NCI-H1417 (cell line): ENCODE measurements around the gene ZNF428.
"Not testable (repeated sequence)": the region's sequence is repeated elsewhere in the genome, so short reads cannot be mapped to it uniquely, and the experiment has no call there.

Experiments used
- DNase-seq, 3 experiments: peaks; one replicate each; lab custom pipeline; 2025; lab: John Stamatoyannopoulos, UW

ZNF428 gene

DNA sequence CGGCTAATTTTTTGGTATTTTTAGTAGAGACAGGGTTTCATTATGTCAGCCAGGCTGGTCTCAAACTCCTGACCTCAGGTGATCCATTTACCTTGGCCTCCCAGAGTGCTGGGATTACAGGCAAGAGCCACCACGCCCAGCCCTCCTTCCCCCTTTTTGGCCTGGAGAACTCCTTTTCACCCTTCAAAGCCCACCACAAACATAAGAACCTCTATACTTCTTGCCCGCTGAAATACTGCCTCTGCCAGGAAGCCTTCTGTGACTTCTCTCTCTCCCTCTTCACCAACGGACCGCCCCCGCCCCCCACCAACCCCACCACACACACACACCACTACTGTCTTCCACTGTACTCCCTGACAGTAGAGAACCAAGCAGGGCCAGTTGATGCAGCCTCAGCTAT lies 2.5 kb downstream of the ZNF428 start:
- DNase-seq: no peak

DNA sequence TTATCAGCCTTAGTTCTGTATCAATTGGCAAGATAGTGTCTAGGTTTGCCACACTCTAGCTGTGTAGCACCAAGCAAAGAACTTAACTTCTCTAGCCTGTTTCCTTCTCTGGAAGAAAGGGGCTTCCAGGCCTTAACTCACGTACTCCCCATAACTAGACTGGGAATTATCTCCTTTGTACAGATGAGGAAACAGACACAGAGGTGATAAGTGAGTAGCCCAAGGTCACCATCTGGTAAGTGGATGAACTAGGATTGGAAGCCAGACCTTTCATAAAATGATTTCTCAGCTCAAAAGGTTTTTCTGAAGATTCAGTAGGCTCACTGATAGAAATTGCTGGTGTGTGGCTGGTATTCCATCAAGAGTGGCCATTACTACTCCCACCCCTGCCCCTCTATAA lies 3.1 kb downstream of the ZNF428 start:
- no peak for DNase-seq

DNA sequence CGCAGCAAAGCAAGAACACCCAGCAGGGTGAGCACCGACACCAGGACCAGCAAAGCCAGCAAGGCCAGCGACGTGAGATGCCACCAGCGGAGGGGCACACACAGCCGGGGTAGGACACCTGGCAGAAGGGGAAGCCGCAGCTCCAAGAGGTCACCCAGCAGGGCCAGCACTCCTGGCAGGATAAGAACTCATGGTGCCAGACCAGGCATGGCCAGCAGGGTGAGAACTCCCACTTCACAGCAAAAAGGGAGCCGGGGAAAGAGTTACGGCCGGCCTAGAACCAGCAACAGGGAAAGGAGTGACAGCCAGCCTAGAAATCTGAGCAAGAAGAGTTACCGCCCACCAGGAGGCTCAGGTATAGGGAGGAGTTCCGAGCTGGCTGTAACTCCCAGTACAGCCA lies 7.1 kb downstream of the ZNF428 start:
- DNase-seq: no peak

DNA sequence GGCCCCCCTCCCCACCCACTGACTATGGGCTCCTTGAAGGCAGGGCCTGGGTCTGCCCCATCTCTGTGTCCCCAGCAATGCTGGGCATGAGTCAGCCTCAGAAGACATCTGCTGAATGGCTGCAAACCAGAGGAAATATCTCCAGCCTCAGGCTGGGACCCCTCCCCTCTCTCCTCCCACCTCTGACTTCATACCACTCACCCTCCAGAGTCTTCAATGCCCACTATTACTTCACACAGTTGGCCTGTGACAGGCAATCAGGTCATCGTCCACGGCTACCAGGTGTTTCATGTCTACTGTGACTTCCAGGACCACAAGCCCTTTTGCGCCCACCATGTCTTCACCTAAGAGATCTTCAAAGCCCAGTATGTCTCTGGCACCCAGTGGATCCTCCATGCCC lies 7.6 kb downstream of the ZNF428 start, which contains the start of gene SRRM5:
Gene SRRM5, plus strand, starts transcription at position 301 of the 400 bp plus-strand sequence. Its CDS starts 34 bp downstream, at position 335.
- DNase-seq: no peak

DNA sequence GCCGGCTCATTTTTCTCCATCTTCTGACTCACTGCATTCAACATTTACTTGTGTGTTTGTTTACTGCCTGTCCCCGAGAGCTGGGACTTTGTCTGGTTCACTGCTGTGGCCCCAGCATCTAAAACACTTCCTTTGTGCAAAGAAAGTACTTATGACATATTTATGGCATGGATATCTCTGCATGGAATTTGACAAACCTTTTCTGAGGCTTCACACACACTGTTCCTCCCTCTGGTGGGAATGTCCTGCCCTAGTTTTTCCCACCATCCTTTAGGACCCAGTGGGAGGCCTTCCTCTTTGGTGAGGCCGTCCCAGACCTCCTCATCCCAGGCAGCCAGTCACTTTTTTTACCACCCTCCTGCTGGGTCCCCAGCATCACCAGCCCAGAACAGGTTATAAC lies 8.9 kb downstream of the ZNF428 start:
- DNase-seq: no peak

DNA sequence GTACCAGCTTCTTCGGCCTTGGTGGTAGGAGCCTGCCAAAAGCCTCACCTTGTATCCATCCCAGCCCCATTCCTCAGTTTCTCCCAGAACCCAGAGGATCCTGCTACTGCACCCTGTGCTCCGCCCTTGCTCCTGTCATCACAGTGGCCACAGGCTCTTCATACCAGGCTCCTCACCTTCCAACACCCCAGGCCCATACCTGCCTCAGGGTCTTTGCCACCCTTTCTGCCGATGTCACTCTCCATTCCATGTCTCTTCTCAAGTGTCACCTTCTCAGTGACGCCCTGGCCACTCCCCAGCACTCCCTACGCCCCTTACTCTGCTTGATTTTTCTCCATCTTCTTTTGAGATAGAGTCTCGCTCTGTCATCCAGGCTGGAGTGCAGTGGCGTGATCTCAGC lies 9.6 kb downstream of the ZNF428 start:
- no peak for DNase-seq

DNA sequence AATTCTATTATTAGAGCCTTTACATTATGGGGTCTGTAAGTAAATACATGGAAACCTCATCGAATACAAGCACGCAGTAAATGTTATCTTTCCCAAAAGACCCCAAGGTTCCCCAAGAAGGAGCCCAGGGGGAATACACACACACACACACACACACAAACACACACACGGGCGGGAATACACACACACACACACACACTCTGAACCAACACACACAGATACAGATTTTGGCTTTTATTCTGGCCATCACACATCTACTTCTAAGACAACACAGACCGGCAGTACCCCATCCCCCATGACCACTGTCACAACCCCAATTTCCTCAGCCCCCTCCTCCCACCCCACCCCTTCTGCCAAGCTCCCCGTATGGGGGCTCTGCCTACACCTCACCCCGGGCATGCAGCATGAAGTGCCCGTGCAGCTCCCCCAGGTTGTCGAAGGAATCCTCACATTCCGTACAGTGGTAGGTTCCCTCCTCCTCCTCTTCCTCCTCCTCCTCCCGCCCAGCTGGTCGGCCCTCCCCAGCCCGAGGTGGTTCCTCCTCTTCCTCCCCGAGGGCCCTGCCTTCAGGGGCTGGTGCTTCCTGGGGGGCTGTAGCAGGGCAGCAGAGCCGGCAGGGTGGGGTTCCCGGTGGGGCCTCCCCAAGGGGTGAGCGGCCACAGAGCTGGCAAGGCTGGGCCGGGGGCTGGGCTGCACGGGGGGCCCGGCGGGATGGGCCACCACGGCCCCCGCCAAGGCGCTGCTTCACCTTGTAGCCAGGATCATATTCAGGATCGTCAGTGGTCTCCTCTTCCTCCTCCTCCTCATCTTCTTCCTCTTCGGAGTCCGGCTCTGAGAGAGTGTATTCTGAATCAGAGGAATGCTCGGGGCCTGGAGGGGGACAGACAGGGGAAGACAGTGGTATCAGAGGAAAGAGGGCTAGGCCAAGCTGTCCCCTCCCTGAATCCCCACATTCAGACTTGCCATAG lies 11.9 kb downstream of the ZNF428 start:
- no peak for DNase-seq

DNA sequence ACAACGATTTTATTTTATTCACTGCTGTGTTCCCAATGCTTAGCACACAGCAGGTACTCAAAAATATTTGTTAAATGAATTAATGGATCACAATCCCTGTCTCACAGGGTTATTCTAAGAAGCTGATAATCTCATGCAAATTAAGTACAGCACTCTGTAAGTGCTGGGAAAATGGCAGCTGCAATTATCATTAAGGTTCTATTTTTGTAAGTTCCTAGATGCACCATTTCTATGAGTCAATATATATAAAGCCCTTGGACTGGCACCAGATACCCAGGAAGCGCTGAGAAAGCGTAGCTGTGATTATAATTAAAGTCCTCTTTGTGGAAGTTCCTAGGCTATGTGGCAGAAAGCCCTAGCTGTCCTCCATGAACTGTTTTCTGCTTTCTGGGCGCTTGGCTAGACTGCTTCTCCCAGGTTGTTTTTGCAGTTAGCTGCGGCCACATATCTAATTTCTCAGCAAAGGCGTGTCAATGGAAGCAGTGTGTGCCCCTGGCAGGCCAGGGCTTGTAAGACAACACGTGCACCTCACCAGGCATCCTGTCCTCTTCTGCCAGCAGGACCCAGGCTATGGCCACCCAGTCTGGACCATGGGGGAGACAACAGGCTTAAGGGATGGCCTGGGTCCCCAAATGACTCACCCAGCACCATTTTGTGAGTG lies 12.7 kb downstream of the ZNF428 start:
- no peak for DNase-seq

DNA sequence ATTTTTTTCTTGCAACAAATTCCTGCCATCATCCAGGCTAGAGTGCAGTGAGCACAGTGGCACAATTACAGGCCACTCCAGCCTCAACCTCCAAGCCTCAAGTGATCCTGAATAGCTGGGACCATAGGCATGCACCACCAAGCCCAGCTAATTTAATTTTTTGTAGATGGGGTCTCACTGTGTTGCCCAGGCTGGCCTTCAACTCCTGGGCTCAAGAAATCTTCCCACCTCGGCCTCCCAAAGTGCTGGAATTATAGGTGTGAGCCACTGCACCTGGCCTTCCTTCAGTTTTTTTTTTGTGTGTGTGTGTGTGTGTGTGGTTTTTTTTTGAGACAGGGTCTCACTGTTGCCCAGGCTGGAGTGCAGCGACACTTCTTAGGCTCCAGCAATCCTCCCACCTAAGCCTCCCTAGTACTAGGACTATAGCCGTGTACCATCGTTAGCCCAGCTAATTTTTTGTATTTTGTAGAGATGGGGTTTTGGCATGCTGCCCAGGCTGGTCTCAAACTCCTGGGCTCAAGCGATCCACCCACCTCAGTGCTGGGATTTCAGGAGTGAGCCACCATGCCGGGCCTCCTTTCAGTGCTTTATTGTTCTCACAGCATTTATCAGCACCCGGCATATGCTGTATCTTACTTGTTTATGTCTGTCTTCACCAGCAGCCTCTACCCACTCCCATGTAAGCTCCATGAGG lies 13.4 kb downstream of the ZNF428 start:
- DNase-seq: peak in 1 of 3 experiments; percentile 4

DNA sequence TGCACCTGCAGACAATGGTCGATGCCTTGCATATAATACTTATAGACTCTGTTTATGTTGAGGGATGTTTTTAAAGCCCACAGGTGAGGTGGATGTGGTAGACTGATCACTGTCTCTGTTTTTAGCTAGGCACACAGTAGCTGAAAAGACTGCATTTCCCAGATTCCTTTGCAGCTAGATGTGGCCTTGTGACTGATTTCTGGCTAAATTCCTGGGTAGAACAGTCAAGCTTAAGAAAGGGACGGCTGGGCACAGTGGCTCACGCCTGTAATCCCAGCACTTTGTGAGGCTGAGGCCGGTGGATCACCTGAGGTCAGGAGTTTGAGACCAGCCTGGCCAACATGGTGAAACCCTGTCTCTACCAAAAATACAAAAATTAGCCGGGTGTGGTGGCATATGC lies 19.1 kb downstream of the ZNF428 start:
- not testable (repeated sequence) for DNase-seq

DNA sequence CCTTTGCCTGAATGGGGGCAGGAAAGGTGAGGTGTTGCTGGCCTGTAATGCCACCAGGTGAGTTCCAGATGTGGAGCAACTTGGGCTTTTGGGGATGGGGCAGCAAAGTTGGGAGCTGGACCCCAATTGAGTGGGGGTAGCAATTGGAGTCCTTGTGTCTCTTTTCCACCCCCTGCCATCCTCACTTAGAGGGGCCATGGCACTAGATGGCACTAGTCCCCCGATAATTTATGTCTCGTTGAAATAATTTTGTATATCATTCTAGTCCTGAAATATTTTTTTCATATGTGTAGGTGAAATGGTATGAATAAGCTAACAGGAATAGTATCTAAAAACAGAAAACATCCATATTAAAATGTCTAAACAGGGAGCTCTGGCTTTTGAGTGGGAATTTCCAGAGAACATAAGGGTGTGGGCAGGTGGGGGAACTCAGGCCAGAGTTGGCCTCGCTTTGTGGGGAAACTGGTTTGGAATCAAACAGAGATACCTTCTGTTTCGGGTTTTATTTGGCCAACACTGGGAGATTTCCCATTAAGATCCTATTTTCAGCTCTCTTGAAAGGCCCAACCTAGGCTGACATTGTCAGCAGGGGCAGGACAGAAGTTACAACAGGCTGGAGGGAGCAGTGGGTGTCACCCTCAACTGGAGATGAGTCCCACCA lies 19.7 kb downstream of the ZNF428 start:
- DNase-seq: no peak

DNA sequence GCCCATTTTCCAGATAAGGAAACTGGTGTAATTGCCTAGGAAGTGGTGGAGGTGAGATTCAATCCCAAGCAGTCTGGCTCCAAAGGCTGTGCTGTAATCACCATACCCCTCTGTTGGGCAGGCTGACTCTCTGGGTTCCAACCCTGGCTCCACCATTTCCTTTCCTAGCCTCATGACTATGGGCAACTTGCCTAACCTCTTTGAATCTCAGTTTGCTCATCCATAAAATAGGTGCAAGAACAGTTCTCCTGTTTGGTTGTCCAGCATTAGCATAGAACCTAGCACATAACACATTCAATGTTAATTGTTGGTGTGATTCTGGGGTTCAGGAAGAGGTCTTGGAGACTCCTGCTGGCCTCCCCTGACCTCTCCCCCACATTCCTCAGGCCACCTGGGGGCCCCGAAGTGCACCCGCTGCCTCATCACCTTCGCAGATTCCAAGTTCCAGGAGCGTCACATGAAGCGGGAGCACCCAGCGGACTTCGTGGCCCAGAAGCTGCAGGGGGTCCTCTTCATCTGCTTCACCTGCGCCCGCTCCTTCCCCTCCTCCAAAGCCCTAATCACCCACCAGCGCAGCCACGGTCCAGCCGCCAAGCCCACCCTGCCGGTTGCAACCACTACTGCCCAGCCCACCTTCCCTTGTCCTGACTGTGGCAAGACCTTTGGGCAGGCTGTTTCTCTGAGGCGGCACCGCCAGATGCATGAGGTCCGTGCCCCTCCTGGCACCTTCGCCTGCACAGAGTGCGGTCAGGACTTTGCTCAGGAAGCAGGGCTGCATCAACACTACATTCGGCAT lies 20.8 kb downstream of the ZNF428 start:
- no peak for DNase-seq

DNA sequence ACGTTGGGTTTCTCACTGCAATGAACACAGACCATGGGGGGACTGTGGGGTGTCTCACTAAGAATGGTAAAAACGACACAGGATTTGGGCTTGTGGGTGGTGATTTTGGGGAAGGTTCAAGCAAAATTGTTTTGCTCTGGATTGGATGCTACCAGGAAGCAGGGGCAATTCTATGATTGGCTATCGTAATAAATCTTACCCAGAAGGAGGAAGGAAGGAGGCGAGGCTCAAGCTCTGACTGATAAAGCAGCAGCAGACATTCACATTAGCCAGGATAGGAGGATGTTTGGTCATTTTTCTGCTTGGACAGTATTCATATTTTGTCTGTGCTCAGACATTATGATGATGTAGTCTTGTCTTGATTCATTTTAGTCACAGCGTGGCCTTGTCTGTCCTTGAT lies 21.6 kb downstream of the ZNF428 start:
- no peak for DNase-seq

DNA sequence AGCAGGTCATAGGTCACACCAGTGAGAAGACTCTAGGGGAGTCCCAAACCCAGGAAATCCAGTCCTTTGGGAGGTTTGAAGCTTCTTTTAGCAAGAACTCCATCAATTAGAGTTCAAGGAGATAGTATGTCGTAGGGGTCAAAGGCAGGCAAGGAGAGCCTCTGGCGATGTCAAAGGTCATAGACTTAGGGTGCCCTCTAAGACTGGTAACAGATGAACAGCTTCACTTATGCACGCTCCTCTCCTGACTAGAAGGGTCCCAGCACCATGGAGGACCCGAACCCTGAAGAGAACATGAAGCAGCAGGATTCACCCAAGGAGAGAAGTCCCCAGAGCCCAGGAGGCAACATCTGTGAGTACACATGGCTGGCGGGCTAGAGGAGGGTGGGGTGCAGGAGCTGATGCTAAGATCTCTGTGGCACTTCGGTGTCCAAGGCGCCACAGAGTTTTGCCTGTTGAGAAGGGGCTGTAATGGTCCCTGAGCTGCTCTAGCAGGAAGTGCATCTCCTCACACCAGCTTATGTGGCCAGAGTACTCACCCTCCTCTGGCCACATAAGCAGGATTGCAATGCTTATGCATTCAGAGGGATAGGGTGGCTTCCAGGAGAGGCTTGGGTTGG lies 22.5 kb downstream of the ZNF428 start:
- DNase-seq: peak in 1 of 3 experiments; percentile 41

DNA sequence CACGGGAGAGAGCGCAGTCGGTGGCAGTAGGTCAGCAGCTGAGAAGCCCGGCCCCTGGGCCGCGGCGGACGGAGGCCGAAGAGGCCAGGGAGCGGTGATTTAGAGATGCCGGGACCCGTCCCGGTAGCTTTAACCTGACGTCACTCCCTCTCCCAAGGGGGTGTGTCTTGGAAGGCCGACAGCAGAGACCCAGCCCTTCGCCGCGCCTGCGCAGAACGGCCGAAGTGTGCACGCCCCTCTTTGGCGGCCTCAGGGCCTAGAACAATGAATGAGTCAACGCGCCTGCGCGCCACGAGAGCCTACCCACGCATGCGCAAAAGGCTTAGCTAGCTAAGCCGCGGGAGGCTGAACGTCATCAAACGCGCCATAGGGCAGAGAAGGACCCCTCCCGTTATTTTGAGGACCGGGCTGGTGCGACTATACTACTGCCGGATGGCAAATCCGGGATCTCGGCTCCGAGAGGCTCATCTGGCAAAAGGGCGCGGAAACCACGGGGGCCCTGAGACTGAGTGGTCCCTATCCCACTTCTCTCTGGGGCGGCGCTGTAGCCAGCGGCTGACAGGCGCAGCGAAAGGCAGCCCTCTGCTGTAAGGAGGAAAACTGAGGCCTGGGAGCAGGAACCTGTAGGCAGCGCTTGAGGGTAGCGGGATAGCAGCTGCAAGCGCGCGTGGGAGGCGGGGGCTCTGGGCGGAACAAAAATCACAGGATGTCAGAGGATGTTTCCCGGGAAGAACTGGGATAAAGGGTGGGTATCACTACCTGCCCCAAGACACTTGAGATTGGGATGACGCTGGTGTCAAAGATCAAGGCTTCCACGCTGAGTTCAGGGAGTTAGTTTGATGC lies 23.2 kb downstream of the ZNF428 start, which contains the start of the genes IRGQ and ZNF576:
Gene IRGQ, minus strand, starts transcription at position 136 of the 843 bp plus-strand sequence. CDS start 796 bp downstream, outside the sequence.
Gene ZNF576, plus strand, starts transcription at position 597 of the 843 bp plus-strand sequence. CDS start 514 bp downstream, outside the sequence.
- peak; percentile 98 to 100 (median 100) for DNase-seq

DNA sequence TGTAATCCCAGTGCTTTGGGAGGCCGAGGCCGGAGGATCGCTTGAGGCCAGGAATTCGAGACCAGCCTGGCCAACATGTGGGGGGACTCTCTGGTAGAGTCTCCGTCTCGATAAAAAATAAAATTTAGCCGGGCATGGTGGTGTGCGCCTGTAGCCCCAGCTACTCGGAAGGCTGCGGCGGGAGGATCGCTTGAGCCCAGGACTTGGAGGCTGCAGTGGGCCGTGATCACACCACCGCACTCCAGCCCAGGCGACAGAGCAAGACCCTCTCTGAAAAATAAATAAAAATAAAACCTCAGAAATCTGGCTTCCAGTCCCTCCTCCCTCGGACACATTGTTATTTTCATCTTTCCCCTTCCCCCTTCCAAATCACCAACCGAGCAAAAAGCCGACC lies 23.8 kb downstream of the ZNF428 start:
- no peak for DNase-seq

DNA sequence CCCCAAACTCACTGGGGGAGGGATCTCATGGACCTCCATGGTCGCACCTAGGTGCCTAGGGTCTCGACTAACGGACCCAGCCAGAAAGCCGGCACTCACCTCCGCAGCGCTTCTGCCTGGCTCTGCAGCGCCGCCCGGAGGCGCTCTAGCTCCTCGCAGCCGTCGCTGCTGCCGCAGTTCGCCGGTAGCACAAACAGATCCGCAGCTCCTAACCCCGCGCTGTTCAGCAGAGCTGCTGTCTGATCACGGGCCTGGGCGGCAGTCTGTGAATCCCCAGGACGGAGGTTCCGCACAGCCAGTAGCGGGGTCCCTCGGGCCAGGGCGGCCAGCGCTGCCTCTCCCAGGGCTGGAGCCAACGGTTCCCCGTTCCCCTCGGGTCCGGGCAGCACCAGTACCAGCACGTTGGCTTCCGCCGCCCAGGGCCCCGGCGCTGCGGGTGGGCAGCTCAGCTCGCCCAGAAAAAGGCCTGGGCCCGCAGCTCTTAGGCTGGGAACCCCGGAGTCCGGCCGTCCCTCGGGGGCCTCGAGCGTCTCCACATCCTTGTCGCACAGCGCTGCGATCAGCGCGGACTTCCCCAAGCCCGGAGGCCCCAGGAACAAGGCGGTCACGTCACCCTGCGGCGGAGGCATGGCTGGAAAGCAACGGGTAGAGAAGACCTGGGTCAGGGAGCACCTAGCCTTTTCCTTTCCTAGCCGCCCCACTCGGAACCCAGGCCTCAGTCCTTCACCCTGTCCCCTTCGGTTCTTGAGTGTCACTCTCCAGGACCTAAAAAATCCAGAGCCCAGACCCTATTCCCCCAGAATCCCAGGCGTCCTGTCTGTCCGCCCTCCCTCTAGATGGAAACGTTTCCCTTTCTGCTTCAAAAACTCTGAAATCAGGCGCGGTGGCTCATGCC lies 24.5 kb downstream of the ZNF428 start:
- peak; percentile 26 to 64 (median 53) for DNase-seq

DNA sequence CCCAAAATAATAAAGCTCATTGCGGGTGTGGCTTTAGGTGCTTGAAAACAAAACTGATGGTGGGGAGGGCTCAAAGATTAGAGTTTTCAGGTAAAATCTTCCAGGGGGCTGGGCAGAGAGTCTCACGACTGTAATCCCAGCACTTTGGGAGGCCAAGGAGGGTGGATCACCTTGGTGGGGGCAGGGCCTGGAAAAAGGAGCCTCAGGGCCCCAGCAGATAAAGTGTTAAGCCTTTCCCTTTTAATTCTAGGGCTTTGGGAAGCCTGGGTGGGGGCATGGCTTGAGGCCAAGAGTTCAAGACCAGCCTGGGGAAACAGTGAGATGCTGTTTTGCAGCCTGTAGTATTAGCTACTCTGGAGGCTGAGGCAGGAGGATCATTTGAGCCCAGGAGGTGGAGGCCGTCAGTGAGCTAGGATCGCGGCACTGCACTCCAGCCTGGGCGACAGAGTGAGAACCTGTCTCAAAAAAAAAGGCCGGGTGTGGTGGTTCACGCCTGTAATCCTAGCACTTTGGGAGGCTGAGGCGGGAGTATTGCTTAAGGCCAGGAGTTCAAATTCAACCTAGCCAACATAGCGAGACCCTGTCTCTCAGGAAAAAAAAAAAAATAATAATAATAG lies 25.2 kb downstream of the ZNF428 start:
- DNase-seq: no peak
